Measurements from ENCODE around the gene PDE3A. TPM values are rescaled to one million over a fixed set of nuclear protein-coding genes. Genes with fewer than 3 reads are reported as not detected.
"Not testable (repeated sequence)": the region's sequence is repeated elsewhere in the genome, so short reads cannot be mapped to it uniquely, and the experiment has no call there.

Gene PDE3A
- total RNA-seq, 2 experiments from 2014 or later: not detected

DNA sequence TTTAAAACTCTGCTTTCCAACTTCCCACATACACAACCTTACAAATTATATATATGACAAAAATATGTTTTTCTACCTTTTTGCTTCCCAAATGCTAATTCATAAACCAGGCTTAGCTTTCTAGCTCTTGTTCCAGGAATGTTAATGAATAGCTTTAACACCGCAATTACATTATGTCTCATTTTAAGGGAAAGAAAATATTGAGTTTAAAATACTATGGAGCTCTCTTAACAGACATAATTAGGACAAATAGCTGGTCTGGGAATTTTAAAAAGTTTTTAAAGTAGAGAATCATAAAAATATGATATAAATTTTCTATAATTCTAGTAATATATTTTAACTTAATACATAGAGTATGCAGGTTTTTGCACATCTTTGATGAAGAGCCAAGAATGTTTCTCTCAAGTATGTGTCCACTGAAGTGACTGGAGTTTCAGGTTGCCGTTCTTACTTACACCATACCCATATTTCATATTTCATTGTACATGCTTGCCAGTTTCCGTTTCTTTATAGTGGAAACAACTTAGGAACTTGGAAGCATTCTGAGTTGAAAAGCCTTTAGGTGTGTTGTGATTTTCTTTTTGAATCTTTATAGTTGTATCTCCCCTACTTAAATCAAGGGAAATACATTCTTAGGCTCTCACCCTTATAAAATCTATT, 236.2 kb downstream of the PDE3A start:
- Mint-ChIP-seq H3K27me3 (no peaks in the 10 kb centered on the region), H3K27ac (no peak overlapping the region), H3K9me3 (no peaks in the 10 kb centered on the region), H3K36me3 (ENCODE audit: low read depth) (no peaks in the 10 kb centered on the region), H3K4me1 (ENCODE audit: low read depth) (no peaks in the 10 kb centered on the region), H3K4me3 (no peak overlapping the region)
- ATAC-seq (no peak), DNase-seq (no peak)
- no peak for TF ChIP-seq CTCF (IDR thresholded peaks at IDR 0.05)
- ChIA-PET POLR2A (no interaction called here), CTCF (no interaction called here)
- intact Hi-C loops (cut with micrococcal nuclease): no loop called here

GRCh38 chr12:20615020-20615419, 246.7 kb downstream of the PDE3A start:
- H3K27me3 Mint-ChIP-seq; H3K4me1 Mint-ChIP-seq (ENCODE audit: low read depth); DNase-seq; ATAC-seq; H3K9me3 Mint-ChIP-seq; H3K27ac Mint-ChIP-seq; H3K36me3 Mint-ChIP-seq (ENCODE audit: low read depth); POLR2A ChIA-PET; CTCF ChIA-PET; intact Hi-C loops (cut with micrococcal nuclease); H3K4me3 Mint-ChIP-seq: not testable (repeated sequence)

DNA sequence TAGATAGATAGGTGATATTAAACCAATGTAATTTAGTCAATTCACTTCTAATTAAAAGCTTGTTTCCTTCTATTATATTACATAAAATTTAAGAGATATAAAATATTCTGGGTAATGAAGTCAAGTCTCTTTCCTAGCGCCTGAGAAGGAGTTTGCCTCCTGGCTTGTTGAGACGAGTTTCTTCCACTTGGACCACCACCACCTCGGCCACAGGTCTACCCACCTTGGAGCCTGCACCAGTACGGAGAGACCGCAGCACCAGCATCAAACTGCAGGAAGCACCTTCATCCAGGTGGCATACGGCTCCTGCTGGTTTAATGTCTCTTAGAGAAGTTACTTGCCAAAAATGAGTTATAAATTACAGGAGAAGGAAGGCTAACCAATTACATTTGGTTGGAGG, 247.8 kb downstream of the PDE3A start:
- no peak overlapping the region for H3K27ac Mint-ChIP-seq
- TF ChIP-seq CTCF (IDR thresholded peaks at IDR 0.05): no peak
- no peaks in the 10 kb centered on the region for H3K4me1 Mint-ChIP-seq (ENCODE audit: low read depth)
- ATAC-seq (no peak), DNase-seq (no peak)
- no peaks in the 10 kb centered on the region for H3K9me3 Mint-ChIP-seq
- no peaks in the 10 kb centered on the region for H3K27me3 Mint-ChIP-seq
- ChIA-PET CTCF (no interaction called here), POLR2A (no interaction called here)
- H3K4me3 Mint-ChIP-seq: no peak overlapping the region
- H3K36me3 Mint-ChIP-seq (ENCODE audit: low read depth): no peaks in the 10 kb centered on the region
- intact Hi-C loops (cut with micrococcal nuclease): no loop called here

GRCh38 chr12:20620261-20620660, 251.9 kb downstream of the PDE3A start:
- H3K27me3 Mint-ChIP-seq: no peaks in the 10 kb centered on the region
- no peak for DNase-seq
- no peak for TF ChIP-seq CTCF (IDR thresholded peaks at IDR 0.05)
- no peaks in the 10 kb centered on the region for H3K36me3 Mint-ChIP-seq (ENCODE audit: low read depth)
- H3K4me3 Mint-ChIP-seq: no peak overlapping the region
- H3K27ac Mint-ChIP-seq: no peak overlapping the region
- no peak for ATAC-seq
- H3K9me3 Mint-ChIP-seq: no peaks in the 10 kb centered on the region
- no peaks in the 10 kb centered on the region for H3K4me1 Mint-ChIP-seq (ENCODE audit: low read depth)
- intact Hi-C loops (cut with micrococcal nuclease): no loop called here
- CTCF ChIA-PET: no interaction called here
- POLR2A ChIA-PET: no interaction called here

- no peak for TF ChIP-seq CTCF (IDR thresholded peaks at IDR 0.05)
- ChIA-PET POLR2A (no interaction called here), CTCF (no interaction called here)
- Mint-ChIP-seq H3K36me3 (ENCODE audit: low read depth) (no peaks in the 10 kb centered on the region), H3K4me3 (no peak overlapping the region), H3K4me1 (ENCODE audit: low read depth) (no peaks in the 10 kb centered on the region), H3K9me3 (no peaks in the 10 kb centered on the region), H3K27ac (no peak overlapping the region), H3K27me3 (no peaks in the 10 kb centered on the region)
- DNase-seq (no peak), ATAC-seq (no peak)
- intact Hi-C loops (cut with micrococcal nuclease): no loop called here
Measured at GRCh38 chr12:20624718-20625117, 256.4 kb downstream of the PDE3A start.

GRCh38 chr12:20625531-20625930, 257.2 kb downstream of the PDE3A start:
- no peaks in the 10 kb centered on the region for H3K4me1 Mint-ChIP-seq (ENCODE audit: low read depth)
- no peak overlapping the region for H3K27ac Mint-ChIP-seq
- H3K27me3 Mint-ChIP-seq: no peaks in the 10 kb centered on the region
- H3K4me3 Mint-ChIP-seq: no peak overlapping the region
- H3K36me3 Mint-ChIP-seq (ENCODE audit: low read depth): no peaks in the 10 kb centered on the region
- H3K9me3 Mint-ChIP-seq: no peaks in the 10 kb centered on the region
- ChIA-PET POLR2A (no interaction called here), CTCF (no interaction called here)
- DNase-seq (no peak), ATAC-seq (no peak)
- intact Hi-C loops (cut with micrococcal nuclease): no loop called here
- TF ChIP-seq CTCF (IDR thresholded peaks at IDR 0.05): no peak
